Left lung (tissue), 10 donors: Measurements from ENCODE around the gene SFXN5. TPM values are rescaled to one million over a fixed set of nuclear protein-coding genes. Genes with fewer than 3 reads are reported as not detected.
A peak's percentile ranks its signal among the peaks of the same experiment; 100 is the strongest.
"Not testable (repeated sequence)": the region's sequence is repeated elsewhere in the genome, so short reads cannot be mapped to it uniquely, and the experiment has no call there.

Experiments
- ATAC-seq: fragments of 200-7000 bp; cut with Tn5 transposase; one replicate; pipeline ENCODE4 v1.9.1; 2020; ENCODE audit warnings: moderate library complexity
- DNase-seq, 4 donors: peaks; one replicate each; pipeline ENCODE4 v3.0.0-alpha.2; 2013 to 2020
- H3K27ac ChIP-seq, 2 donors: fragments of 200-600 bp; sonication (generic) in 1 of 2; one replicate each; pipeline versions ENCODE4 v1.5.0 to v1.8.0; 2020 to 2021
- H3K27me3 ChIP-seq, 2 donors: fragments of 200-600 bp; sonication (generic) in 1 of 2; one replicate each; pipeline versions ENCODE4 v1.5.0 to v1.8.0; 2020 to 2021
- H3K36me3 ChIP-seq, 2 donors: fragments of 200-600 bp; sonication (generic) in 1 of 2; one replicate each; pipeline versions ENCODE4 v1.5.0 to v1.8.0; 2020 to 2021
- H3K4me1 ChIP-seq, 2 donors: fragments of 200-600 bp; one replicate each; pipeline ENCODE4 v1.8.0; 2021
- H3K4me3 ChIP-seq, 2 donors: fragments of 200-600 bp; sonication (generic) in 1 of 2; one replicate each; pipeline versions ENCODE4 v1.5.0 to v1.8.0; 2020 to 2021; ENCODE audit warnings: mild to moderate bottlenecking in 1 of 2
- H3K9me3 ChIP-seq, 2 donors: fragments of 200-600 bp; sonication (generic) in 1 of 2; one replicate each; pipeline versions ENCODE4 v1.5.0 to v1.8.0; 2020 to 2021
- intact Hi-C, 2 donors: fragments of 100-400 bp; cut with DNase I; formaldehyde crosslinking; loops; one replicate each; pipeline versions ENCODE4 v1.11.2 to v1.14.2; 2022
- polyA plus RNA-seq, 6 donors: library from polyadenylated mRNA; unstranded; fragments of 120-200 nt; gene quantifications; one replicate each; pipeline ENCODE4 v1.2.1, GENCODE V29; 2013; ENCODE audit not compliant: insufficient read length in 6 of 6
- total RNA-seq, 2 donors: library from RNA; stranded (reverse); fragmentation: NEBNext Ultra II Directional; extraction: Animal tissue kit (Norgen Biotek cat#: 25700); gene quantifications; one replicate each; pipeline ENCODE4 v1.2.1, GENCODE V29; 2021
- TF ChIP-seq, protein P1 (sequence below), 2 donors: fragments of 200-600 bp; sonication (generic) in 1 of 2; IDR thresholded peaks; one replicate each; pipeline versions ENCODE4 v1.5.0 to v1.8.0; 2021; ENCODE audit warnings: antibody characterized with exemption in 2 of 2
- donor health status: DM: no; HTN: yes; CAD: no.
- donor health status: DM: no; HTN: no; CAD: no.

The SFXN5 gene
- total and polyA plus RNA-seq, 8 donors, result 14.5 to 21.1 (median 15.8) TPM

DNA sequence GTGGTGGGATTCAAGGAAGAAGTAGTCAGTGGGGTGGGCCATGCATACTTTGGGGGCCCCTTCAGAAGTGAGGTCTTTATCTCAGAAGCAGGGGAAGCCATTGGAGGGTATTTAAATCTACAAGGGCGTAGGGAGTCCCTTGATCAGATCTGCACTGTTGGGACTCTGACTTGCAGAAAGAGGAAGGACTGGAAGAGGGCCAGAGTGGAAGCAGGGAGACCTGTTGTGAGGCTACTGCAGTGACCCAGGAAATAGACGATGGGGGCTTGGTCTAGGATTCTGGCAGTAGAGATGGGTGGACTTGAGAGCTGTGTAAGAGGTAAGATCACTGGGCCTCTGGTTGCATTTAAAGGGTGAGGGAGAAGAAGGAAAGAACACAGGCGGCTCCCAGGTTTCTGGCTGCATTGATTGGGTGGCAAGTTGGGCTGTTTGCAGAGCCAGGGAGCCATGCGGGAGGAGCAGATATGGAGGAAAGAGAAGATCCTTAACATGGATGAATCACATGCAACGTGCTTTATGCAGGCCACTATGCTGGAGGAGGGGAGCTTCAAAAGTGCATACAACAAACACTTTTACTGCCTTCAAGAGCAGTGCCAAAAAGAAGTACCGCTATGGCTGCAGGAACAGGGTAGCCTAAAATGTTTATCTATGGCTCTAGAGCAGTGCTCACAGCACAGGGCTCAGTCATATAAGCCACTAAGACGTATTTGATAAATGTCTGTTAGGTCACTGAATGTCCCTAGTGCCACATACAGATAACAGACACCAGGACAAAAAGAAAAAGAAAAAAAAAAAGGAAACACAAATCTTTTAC, 2.3 kb downstream of the SFXN5 start:
- intact Hi-C loops, result no loop called here
- TF ChIP-seq, protein P1, sequence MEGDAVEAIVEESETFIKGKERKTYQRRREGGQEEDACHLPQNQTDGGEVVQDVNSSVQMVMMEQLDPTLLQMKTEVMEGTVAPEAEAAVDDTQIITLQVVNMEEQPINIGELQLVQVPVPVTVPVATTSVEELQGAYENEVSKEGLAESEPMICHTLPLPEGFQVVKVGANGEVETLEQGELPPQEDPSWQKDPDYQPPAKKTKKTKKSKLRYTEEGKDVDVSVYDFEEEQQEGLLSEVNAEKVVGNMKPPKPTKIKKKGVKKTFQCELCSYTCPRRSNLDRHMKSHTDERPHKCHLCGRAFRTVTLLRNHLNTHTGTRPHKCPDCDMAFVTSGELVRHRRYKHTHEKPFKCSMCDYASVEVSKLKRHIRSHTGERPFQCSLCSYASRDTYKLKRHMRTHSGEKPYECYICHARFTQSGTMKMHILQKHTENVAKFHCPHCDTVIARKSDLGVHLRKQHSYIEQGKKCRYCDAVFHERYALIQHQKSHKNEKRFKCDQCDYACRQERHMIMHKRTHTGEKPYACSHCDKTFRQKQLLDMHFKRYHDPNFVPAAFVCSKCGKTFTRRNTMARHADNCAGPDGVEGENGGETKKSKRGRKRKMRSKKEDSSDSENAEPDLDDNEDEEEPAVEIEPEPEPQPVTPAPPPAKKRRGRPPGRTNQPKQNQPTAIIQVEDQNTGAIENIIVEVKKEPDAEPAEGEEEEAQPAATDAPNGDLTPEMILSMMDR (IDR thresholded peaks at IDR 0.05), result no peak
- no peaks in the 10 kb centered on the region for H3K36me3 ChIP-seq

DNA sequence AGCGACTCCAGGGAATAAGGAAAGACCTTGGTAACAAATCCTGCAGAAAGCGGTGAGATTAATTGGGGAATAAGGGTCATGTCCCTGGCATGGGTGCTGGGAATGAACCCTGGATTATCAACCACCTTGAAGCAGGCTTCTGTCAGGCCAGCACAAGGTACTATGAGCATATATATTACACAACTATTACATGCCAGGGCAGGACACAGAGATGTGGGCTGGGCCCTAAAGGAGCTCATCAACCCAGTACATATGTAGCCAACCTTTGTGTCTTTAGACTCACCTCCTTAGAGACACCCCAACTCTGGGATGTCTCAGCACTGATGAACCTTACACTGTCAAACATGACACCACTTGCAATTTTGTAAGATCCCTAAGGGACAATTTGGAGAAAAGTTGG, 3.4 kb downstream of the SFXN5 start:
- ATAC-seq (no peak), DNase-seq (no peak)
- Histone ChIP-seq H3K27me3 (no peaks in the 10 kb centered on the region), H3K36me3 (no peaks in the 10 kb centered on the region), H3K4me1 (peaks cover 13 to 37% of the 10 kb centered on the region in 2 donors), H3K27ac (no peak overlapping the region), H3K4me3 (no peak overlapping the region), H3K9me3 (no peaks in the 10 kb centered on the region)
- intact Hi-C loops, result no loop called here
- TF ChIP-seq, protein P1 (IDR thresholded peaks at IDR 0.05), result no peak

More for the DNA sequence above, 2.3 kb downstream of the SFXN5 start:
- H3K27ac ChIP-seq, result peak overlapping the region in 1 of 2 donors; percentile 98
- DNase-seq (no peak), ATAC-seq (no peak)
- no peaks in the 10 kb centered on the region for H3K9me3 ChIP-seq
- peak overlapping the region in 1 of 2 donors; percentile 95 for H3K4me3 ChIP-seq
- peaks cover 13 to 32% of the 10 kb centered on the region in 2 donors for H3K4me1 ChIP-seq
- H3K27me3 ChIP-seq, result no peaks in the 10 kb centered on the region

DNA sequence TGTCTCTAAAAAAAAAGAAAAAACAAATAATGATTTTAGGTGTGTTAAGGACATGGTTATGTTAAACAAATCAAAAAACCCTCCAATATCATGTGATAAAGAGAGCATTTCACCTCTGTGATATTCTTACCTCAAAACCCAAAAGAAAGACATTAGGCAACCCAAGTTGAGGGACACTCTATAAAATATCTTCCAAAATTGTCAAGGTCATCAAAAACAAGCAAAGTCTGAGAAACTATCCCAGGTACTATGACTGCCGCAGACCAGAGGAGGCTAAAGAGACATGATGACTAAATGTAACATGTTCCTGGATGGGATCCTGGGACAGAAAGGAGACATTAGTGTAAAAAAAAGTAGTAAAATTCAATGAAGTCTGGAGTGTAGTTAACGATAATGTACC, 4.5 kb downstream of the SFXN5 start:
- DNase-seq (no peak), ATAC-seq (no peak)
- H3K9me3 ChIP-seq, result no peaks in the 10 kb centered on the region
- intact Hi-C loops, result no loop called here
- H3K27ac ChIP-seq, result no peak overlapping the region
- H3K4me1 ChIP-seq, result peaks cover 7 to 31% of the 10 kb centered on the region in 2 donors
- H3K27me3 ChIP-seq, result no peaks in the 10 kb centered on the region
- H3K36me3 ChIP-seq, result no peaks in the 10 kb centered on the region
- TF ChIP-seq, protein P1 (IDR thresholded peaks at IDR 0.05), result no peak
- no peak overlapping the region for H3K4me3 ChIP-seq

DNA sequence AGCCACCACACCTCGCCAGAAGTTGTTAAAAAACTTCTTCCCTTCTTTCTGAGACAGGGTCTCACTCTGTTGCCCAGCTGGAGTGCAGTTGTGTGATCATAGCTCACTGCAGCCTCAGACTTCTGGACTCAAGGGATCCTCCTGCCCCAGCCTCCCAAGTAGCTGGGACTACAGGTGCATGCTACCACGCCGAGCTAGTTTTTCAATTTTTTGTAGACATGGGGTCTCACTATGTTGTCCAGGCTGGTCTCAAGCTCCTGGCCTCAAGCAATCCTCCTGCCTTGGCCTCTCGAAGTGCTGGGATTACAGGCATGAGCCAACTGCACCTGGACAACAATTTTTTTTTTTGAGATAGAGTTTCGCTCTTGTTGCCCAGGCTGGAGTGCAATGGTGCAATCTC, 6.4 kb downstream of the SFXN5 start:
- intact Hi-C loops, ATAC-seq, H3K27ac ChIP-seq, H3K4me3 ChIP-seq, H3K36me3 ChIP-seq, H3K27me3 ChIP-seq, H3K9me3 ChIP-seq, DNase-seq: not testable (repeated sequence)
- peaks cover 7 to 26% of the 10 kb centered on the region in 2 donors for H3K4me1 ChIP-seq

DNA sequence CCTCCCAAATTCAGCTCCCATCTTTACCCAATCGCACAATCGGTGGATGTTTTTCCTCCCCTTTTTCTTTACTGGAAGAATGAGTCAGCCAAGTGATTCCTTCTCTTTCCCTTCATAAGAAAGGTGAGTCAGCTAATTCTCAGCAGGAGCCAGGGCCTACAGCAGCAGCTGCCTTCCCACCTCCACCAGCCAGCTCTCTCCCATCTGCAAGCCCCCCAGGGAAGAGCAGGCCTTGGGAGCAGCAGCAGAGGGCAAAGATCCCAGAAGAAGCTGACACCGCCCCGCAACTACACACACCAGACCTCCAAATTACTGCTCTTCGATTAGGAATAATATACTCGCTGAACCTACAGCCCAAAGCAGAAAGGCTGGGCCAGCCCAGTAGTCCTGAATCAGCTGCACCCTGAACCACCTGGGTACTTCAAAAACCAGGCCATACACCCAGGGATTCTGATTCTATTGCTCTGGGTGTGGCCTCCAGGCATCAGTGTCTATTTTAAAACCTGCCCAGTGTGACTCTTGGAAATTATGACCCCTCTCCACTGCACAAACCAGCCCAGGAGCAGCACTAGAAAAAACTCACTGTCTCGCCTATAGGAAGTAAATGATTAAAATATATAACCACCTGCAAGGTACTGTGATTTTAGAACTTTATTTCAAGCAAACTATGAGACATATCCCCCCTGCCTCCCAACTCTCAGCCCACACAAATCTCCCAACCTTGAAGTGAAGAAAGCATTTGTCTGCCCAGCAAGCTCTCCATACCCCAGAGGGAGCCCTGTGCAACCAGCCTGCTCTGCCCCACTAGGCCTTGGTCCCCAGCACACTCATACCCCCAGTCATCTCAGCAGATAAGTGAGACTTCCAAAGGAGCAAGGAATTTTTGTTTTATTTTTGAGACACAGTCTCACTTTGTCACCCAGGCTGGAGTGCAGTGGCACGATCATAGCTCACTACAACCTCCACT, 7.3 kb downstream of the SFXN5 start:
- no peaks in the 10 kb centered on the region for H3K9me3 ChIP-seq
- no peaks in the 10 kb centered on the region for H3K36me3 ChIP-seq
- TF ChIP-seq, protein P1 (IDR thresholded peaks at IDR 0.05), result no peak
- intact Hi-C loops, result no loop called here
- peak; percentile 58 for ATAC-seq
- H3K27ac ChIP-seq, result peak overlapping the region in 1 of 2 donors; percentile 13
- H3K27me3 ChIP-seq, result no peaks in the 10 kb centered on the region
- DNase-seq, result no peak
- no peak overlapping the region for H3K4me3 ChIP-seq
- H3K4me1 ChIP-seq, result peaks cover 0 to 17% of the 10 kb centered on the region in 2 donors
